ENCODE data around the gene CHCHD5. TPM values are rescaled to one million over a fixed set of nuclear protein-coding genes. Genes with fewer than 3 reads are reported as not detected.

CHCHD5 gene
- total RNA-seq, 2 experiments from 2014 or later, result 35.8 to 38.6 TPM

DNA sequence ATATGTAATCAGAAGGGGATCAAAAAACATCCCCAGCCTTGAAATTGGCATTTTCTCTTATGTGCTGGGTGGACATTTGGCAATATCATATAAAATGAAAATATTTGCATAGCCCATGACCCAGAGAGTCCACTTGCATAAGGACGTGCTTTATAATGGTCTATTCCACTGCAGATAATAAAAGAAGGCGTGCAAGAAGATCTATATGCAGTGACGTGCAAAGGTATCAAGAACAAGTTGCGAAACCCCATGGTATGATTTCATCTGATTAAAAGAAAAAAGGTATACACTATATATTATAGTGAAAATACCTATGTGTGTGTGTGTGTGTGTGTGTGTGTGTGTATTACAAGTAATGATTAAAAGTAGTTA, 52.9 kb downstream of the CHCHD5 start:
- ChIA-PET CTCF (interaction anchor here (1.5 to 4.1 kb wide), 3 partner anchors 8 to 88 kb away, joined by 3 to 21 read pairs (median 8); partner anchors contain the start of gene SLC20A1), POLR2A (interaction anchor here (0.6 to 3.7 kb wide), 3 partner anchors 8 to 561 kb away, joined by 3 to 14 read pairs (median 3); partner anchors contain the start of gene SLC20A1)

Other genes with a start within 250 kb of the CHCHD5 start
- gene RGPD8, start 151.0 kb upstream of the CHCHD5 start, total RNA-seq, result 10 to 100 TPM; 15.1 to 18.5 TPM
- gene TTL, start 102.5 kb upstream of the CHCHD5 start, total RNA-seq, result 10 to 100 TPM; 41.7 to 43.6 TPM
- gene POLR1B, start 42.1 kb upstream of the CHCHD5 start, total RNA-seq, result 10 to 100 TPM; 75.8 to 82.3 TPM
- gene SLC20A1, start 61.3 kb downstream of the CHCHD5 start, total RNA-seq, result 100 to 1,000 TPM; 111 TPM
- gene NT5DC4, start 136.4 kb downstream of the CHCHD5 start, total RNA-seq, result not detected
- gene CKAP2L, start 180.0 kb downstream of the CHCHD5 start, total RNA-seq, result 10 to 100 TPM; 23.0 TPM
- gene IL1A, start 199.9 kb downstream of the CHCHD5 start, total RNA-seq, result 1 to 10 TPM; 3.3 to 3.9 TPM